PC-9 (cell line): ENCODE data around the gene YPEL2. TPM values are rescaled to one million over a fixed set of nuclear protein-coding genes. Genes with fewer than 3 reads are reported as not detected.
"Not testable (repeated sequence)": the region's sequence is repeated elsewhere in the genome, so short reads cannot be mapped to it uniquely, and the experiment has no call there.

ENCODE experiments used
- BruUV-seq: library from RNA; stranded (reverse); fragments of 400-500 nt; replicated peaks from 2 replicates; lab custom pipeline; 2021; lab: Mats Ljungman, UMichigan
- CTCF ChIA-PET: fragments of 300-600 bp; sonication (Branson Sonifier 250); formaldehyde crosslinking; loops from one replicate; lab custom pipeline; 2022; ENCODE audit warnings: antibody characterized with exemption; lab: Charles Lee
- POLR2A ChIA-PET: fragments of 300-600 bp; sonication (Branson Sonifier 250); formaldehyde crosslinking; loops from one replicate; lab custom pipeline; 2022; ENCODE audit warnings: antibody characterized with exemption; ENCODE audit not compliant: unreplicated experiment; lab: Charles Lee
- DNase-seq, 2 experiments: peaks; one replicate each; pipeline versions ENCODE4 v3.0.0 to v3.0.0-alpha.2; 2015 to 2022; ENCODE audit warnings: mixed read lengths in 1 of 2
- H2AFZ ChIP-seq: fragments of 200-600 bp; sonication (generic); 2 replicates; pipeline ENCODE4 v1.8.1; 2017; ENCODE audit warnings: antibody characterized with exemption
- H3F3A ChIP-seq: fragments of 200-600 bp; sonication (generic); 2 replicates; pipeline ENCODE4 v1.8.1; 2017; ENCODE audit warnings: antibody characterized with exemption, mild to moderate bottlenecking, low read depth; ENCODE audit not compliant: insufficient read depth
- H3K27ac ChIP-seq: fragments of 200-600 bp; sonication (generic); 2 replicates; pipeline ENCODE4 v1.6.1; 2016; ENCODE audit warnings: mixed run types
- H3K27me3 ChIP-seq: fragments of 200-600 bp; sonication (generic); 2 replicates; pipeline ENCODE4 v1.6.1; 2016; ENCODE audit warnings: low read depth, mixed run types; ENCODE audit not compliant: insufficient read depth
- H3K36me3 ChIP-seq: fragments of 200-600 bp; sonication (generic); 2 replicates; pipeline ENCODE4 v1.6.1; 2016; ENCODE audit warnings: low read depth, mixed run types
- H3K4me1 ChIP-seq: fragments of 200-600 bp; sonication (generic); replicated peaks from 2 replicates; pipeline ENCODE4 v1.6.1; 2016; ENCODE audit warnings: mixed run types; ENCODE audit not compliant: insufficient read depth
- H3K4me2 ChIP-seq: fragments of 200-600 bp; sonication (generic); 2 replicates; pipeline ENCODE4 v1.6.1; 2017; ENCODE audit warnings: mixed run types
- H3K4me3 ChIP-seq: fragments of 200-600 bp; sonication (generic); 2 replicates; pipeline ENCODE4 v1.6.1; 2016; ENCODE audit warnings: mixed run types
- H3K79me2 ChIP-seq: fragments of 200-600 bp; sonication (generic); 2 replicates; pipeline ENCODE4 v1.6.1; 2017; ENCODE audit warnings: low read depth, mixed run types
- H3K9me2 ChIP-seq: fragments of 200-600 bp; sonication (generic); 2 replicates; pipeline ENCODE4 v1.8.1; 2017; ENCODE audit warnings: mild to moderate bottlenecking; ENCODE audit not compliant: insufficient read depth
- H3K9me3 ChIP-seq: fragments of 200-600 bp; sonication (generic); 2 replicates; pipeline ENCODE4 v1.8.1; 2016; ENCODE audit warnings: low read depth; ENCODE audit not compliant: insufficient read depth
- H4K20me1 ChIP-seq: fragments of 200-600 bp; sonication (generic); 2 replicates; pipeline ENCODE4 v1.8.1; 2017; ENCODE audit not compliant: insufficient read depth
- CTCF ChIP-seq: fragments of 200-600 bp; sonication (generic); conservative IDR thresholded peaks from 2 replicates; pipeline ENCODE4 v1.6.1; 2017; ENCODE audit warnings: mixed run types, antibody characterized with exemption, mild to moderate bottlenecking, moderate library complexity
- EZH2 ChIP-seq: fragments of 200-600 bp; sonication (generic); IDR thresholded peaks from 2 replicates; pipeline ENCODE4 v1.8.0; 2017; ENCODE audit warnings: antibody characterized with exemption, low read depth
- intact Hi-C: fragments of 100-400 bp; cut with micrococcal nuclease; formaldehyde crosslinking; loops from one replicate; pipeline ENCODE4 v1.10.0; 2022; ENCODE audit not compliant: unreplicated experiment
- total RNA-seq: library from RNA; stranded (reverse); gene quantifications from 2 replicates; pipeline ENCODE4 v1.2.3, GENCODE V29; 2021

YPEL2 gene
- total RNA-seq, 1 experiment from 2014 or later, result 12.9 TPM

GRCh38 chr17:59287891-59288290 lies 43.6 kb upstream of the YPEL2 start:
- BruUV-seq, result no TSS peak

GRCh38 chr17:59289981-59290301 lies 41.5 kb upstream of the YPEL2 start:
- BruUV-seq, result no TSS peak
- Histone ChIP-seq H3K4me3 (no peak overlapping the region), H2AFZ (no peak overlapping the region), H3K27ac (no peak overlapping the region), H3K36me3 (no peaks in the 10 kb centered on the region), H3K27me3 (no peaks in the 10 kb centered on the region), H3K79me2 (no peaks in the 10 kb centered on the region), H3F3A (peaks cover 1% of the 10 kb centered on the region; the same call in 1 of the 2 replicates), H3K9me2 (no peaks in the 10 kb centered on the region), H4K20me1 (no peaks in the 10 kb centered on the region), H3K4me2 (no peak overlapping the region), H3K9me3 (no peaks in the 10 kb centered on the region), H3K4me1 (peaks cover 16% of the 10 kb centered on the region)
- intact Hi-C loops, result no loop called here
- ChIA-PET CTCF (no interaction called here), POLR2A (interaction anchor here (0.5 kb wide), 1 partner anchor 21 kb away, joined by 5 read pairs; no protein-coding TSS in a partner anchor)
- no peak for DNase-seq
- TF ChIP-seq EZH2, result no peak

More at GRCh38 chr17:59287891-59288290, 43.6 kb upstream of the YPEL2 start:
- Histone ChIP-seq H3K4me3 (no peak overlapping the region), H3K36me3 (no peaks in the 10 kb centered on the region), H3K27ac (no peak overlapping the region), H3K4me1 (peaks cover 11% of the 10 kb centered on the region; the same call in 1 of the 2 replicates), H4K20me1 (no peaks in the 10 kb centered on the region), H3K27me3 (no peaks in the 10 kb centered on the region), H2AFZ (no peak overlapping the region), H3F3A (peaks cover 6% of the 10 kb centered on the region; the same call in 1 of the 2 replicates), H3K79me2 (no peaks in the 10 kb centered on the region), H3K9me3 (no peaks in the 10 kb centered on the region), H3K4me2 (no peak overlapping the region), H3K9me2 (no peaks in the 10 kb centered on the region)
- ChIA-PET CTCF (no interaction called here), POLR2A (no interaction called here)
- intact Hi-C loops, result no loop called here
- no peak for DNase-seq
- TF ChIP-seq CTCF (no peak), EZH2 (no peak)

GRCh38 chr17:59290302-59290998 lies 41.0 kb upstream of the YPEL2 start:
- Histone ChIP-seq H2AFZ (0 out of 2 replicates have a peak overlapping the region, but pooled peaks have one; percentile 29), H3K4me1 (peaks cover 21% of the 10 kb centered on the region)
- POLR2A ChIA-PET, H4K20me1 ChIP-seq, H3K36me3 ChIP-seq, H3K27ac ChIP-seq, H3K9me2 ChIP-seq, DNase-seq, CTCF ChIA-PET, intact Hi-C loops, H3K4me3 ChIP-seq, BruUV-seq, H3F3A ChIP-seq, H3K27me3 ChIP-seq, H3K9me3 ChIP-seq, H3K79me2 ChIP-seq, H3K4me2 ChIP-seq: not testable (repeated sequence)

- H3K4me1 ChIP-seq, result peaks cover 38% of the 10 kb centered on the region
- no peaks in the 10 kb centered on the region for H4K20me1 ChIP-seq
- no peak overlapping the region for H2AFZ ChIP-seq
- POLR2A ChIA-PET, result no interaction called here
- DNase-seq, result no peak
- intact Hi-C loops, result no loop called here
- H3F3A ChIP-seq, result peaks cover 23% of the 10 kb centered on the region
- H3K4me2 ChIP-seq, result no peak overlapping the region
- TF ChIP-seq CTCF (no peak), EZH2 (no peak)
- CTCF ChIA-PET, result interaction anchor here (0.6 kb wide), 1 partner anchor 84 kb away, joined by 13 read pairs; no protein-coding TSS in a partner anchor
- no peaks in the 10 kb centered on the region for H3K9me3 ChIP-seq
- no peaks in the 10 kb centered on the region for H3K27me3 ChIP-seq
- no TSS peak for BruUV-seq
- no peaks in the 10 kb centered on the region for H3K79me2 ChIP-seq
- H3K27ac ChIP-seq, result no peak overlapping the region
- H3K9me2 ChIP-seq, result no peaks in the 10 kb centered on the region
- H3K4me3 ChIP-seq, result no peak overlapping the region
- no peaks in the 10 kb centered on the region for H3K36me3 ChIP-seq
Observed at GRCh38 chr17:59292174-59292523, 39.3 kb upstream of the YPEL2 start.
